DMS 273 treated with DMSO at 0.1 percent for 48 hours (cell line): Measurements from ENCODE around the gene KIF21A.
"Not testable (repeated sequence)": the region's sequence is repeated elsewhere in the genome, so short reads cannot be mapped to it uniquely, and the experiment has no call there.

Experiments
- DNase-seq: peaks from one replicate; lab custom pipeline; 2025; lab: John Stamatoyannopoulos, UW

The KIF21A gene

DNA sequence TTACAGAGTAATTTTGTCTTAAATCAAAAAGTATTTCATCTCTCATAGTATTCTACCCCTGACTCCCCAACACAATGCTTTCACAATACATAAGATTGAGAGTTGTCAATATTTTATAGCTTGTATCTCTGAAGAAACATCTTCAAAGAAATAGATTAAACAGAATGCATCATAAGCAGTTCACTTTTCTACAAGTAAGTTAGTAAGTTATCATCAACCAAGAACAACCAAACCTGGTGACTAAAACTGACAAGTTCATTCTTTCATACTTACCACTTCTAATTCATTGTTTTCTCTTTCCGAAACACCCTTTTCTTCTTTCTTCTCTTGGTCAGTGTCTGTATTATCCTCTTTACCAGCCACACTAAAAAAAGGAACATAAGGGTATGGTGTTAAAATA lies 101.2 kb downstream of the KIF21A start:
- DNase-seq, result no peak

DNA sequence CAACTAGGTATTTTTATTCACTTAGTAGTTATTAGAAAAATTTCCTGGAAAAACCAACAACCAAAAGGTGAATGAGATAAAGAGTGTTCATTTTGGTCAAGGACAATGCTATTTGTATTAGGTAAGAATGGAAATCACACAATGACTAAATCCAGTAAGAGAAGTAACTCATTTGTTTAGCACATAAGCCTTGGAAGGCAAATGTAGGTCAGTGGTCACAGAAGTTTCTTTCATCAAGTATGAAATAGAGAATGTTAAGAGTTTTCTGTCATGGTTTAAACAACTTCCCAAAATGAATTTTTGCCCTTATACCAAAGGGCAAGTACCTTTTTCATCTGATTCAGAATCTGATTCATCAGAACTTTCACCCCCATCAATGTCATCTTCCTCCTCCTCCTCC lies 101.7 kb downstream of the KIF21A start:
- no peak for DNase-seq

GRCh38 chr12:39332661-39333175 lies 110.2 kb downstream of the KIF21A start:
- DNase-seq, result no peak

GRCh38 chr12:39331539-39332261 lies 111.2 kb downstream of the KIF21A start:
- no peak for DNase-seq

DNA sequence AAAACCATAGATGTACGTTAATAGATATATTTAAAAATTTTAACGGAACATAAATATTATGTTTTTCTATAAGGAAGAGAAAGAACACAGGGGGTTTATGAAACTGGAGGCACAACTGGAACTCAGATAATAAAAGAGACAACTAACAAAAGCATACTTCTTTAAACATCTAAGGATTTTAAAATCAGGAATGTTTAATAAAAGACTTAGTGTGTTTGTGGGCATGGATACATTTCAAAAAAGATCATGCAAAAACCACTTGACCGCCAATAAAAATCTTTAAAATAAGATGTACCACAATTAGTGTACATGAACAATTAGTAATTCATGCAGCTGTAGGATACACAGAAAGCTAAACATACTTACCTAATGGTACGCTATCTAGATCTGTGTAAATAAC lies 113.0 kb downstream of the KIF21A start:
- DNase-seq, result no peak

- no peak for DNase-seq
Observed at GRCh38 chr12:39329018-39329417, 113.9 kb downstream of the KIF21A start.

- DNase-seq, result no peak
Observed at GRCh38 chr12:39327965-39328364, 115.0 kb downstream of the KIF21A start.

DNA sequence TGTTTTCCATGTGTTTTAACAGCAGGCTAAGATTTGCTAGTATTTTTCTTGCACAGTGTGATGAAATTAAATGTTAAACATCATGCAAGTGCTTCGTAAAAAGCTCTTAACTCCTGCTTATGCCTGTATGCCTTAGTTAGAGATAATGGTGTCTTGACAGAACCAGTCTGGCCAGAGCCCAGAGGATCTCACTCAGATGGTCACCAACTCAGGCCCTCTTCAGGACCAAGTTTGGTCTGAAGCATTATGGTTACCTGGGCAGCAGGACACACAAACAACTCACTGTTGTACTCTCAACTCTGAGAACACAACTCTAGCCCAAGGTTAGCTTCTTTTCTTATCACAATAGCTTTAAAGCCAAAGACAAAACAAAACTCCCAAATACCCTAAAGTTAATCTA lies 115.4 kb downstream of the KIF21A start:
- DNase-seq, result no peak

DNA sequence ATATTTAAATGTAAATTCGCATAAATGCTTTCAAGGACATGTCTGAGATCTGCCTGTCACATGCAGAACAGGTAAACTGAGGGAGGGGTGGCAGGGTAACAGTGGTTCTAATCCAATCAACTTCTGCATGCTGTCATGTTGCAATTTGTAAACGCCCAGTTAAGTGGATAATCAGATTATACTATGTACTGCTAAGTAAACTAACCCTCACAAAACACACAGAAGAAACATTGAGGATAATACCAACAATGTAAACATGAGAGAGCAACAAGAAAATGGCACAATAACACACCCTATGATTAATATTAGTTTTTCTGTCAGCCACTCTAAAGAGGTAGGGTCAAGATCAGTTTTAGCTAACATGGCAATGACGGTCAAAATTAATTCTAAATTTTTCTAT lies 123.7 kb downstream of the KIF21A start:
- no peak for DNase-seq

- DNase-seq, result no peak
Observed at GRCh38 chr12:39314547-39314946, 128.4 kb downstream of the KIF21A start.

- no peak for DNase-seq
Observed at GRCh38 chr12:39309516-39309915, 133.4 kb downstream of the KIF21A start.

GRCh38 chr12:39301422-39301821 lies 141.5 kb downstream of the KIF21A start:
- DNase-seq, result no peak

- DNase-seq, result no peak
Observed at GRCh38 chr12:39300799-39301198, 142.1 kb downstream of the KIF21A start.

DNA sequence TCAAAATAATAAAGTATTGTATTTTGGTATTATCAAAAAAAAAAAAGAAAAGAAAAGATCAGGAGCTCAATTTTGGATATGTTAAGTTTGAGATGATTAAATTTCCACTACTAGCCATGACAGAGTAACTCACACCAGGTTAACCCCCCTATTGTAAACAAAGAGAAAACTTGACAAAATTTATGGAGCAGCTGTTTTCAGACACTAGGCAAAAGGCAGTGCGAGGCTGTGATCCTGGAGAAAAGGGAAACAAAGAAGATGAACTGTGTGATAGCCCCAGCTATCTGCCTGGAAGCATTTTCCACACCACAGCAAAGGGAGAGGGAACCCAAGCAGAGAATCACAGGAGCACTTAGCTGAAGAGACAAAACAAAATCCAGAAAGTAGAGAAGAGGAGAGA lies 145.0 kb downstream of the KIF21A start:
- DNase-seq, result no peak

GRCh38 chr12:39296496-39296895 lies 146.4 kb downstream of the KIF21A start:
- no peak for DNase-seq

DNA sequence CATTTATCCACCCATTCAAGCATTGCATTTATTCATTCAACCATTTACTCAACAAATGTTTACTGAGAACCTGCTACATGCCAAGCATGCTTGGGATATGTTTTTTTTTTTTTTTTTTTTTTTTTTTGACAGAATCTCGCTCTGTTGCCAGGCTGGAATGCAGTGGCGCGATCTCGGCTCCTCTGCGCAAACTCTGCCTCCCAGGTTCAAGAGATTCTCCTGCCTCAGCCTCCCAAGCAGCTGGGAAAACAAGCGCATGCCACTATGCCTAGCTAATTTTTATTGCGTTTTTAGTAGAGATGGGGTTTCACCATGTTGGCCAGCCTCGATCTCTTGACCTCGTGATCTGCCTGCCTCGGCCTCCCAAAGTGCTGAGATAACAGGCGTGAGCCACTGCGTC lies 147.3 kb downstream of the KIF21A start:
- DNase-seq, result not testable (repeated sequence)

- no peak for DNase-seq
Observed at GRCh38 chr12:39294715-39295114, 148.2 kb downstream of the KIF21A start.

DNA sequence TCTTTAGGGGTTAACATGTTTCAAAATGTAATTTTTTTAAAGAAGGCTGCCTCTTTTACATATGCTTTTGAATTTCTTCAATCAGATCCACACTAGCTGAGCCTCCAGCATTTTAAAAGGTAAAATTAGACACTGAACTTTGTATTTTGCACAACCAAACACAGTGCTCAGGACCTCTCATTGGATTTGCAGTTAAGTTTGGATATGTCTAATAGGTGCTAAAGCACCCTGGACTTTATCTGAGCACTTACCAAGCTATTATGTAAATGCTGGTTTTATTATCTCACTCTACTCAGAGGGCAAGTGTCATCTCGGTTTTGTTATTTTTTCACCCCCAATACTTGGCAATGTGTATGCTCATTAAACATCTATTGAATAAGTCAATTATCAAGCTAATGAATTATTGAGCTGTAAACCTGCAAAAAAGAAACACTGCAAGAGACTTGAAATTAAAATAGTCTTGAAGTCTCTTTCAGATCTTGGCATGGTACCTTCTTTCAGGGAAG lies 150.7 kb downstream of the KIF21A start:
- no peak for DNase-seq

DNA sequence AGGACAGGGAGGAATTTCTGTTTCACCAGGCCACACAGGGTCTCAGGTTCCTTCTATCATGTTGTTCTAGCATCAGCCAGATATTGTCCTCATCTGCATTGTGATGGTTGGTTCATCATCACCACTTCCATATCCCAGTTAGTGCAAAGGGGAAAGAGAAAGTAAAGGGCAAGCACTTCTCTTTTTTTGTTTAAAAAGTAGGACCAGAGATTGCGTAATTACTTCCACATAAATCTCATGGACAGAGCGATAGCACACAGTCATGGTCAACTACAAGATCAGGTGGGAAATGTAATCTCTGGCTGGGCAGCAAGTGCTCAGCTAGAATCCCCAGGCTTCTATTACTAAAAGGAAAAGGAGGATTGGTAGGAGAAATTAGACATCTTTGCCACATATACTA lies 155.1 kb downstream of the KIF21A start:
- DNase-seq, result no peak

- no peak for DNase-seq
Observed at GRCh38 chr12:39287409-39287808, 155.5 kb downstream of the KIF21A start.

DNA sequence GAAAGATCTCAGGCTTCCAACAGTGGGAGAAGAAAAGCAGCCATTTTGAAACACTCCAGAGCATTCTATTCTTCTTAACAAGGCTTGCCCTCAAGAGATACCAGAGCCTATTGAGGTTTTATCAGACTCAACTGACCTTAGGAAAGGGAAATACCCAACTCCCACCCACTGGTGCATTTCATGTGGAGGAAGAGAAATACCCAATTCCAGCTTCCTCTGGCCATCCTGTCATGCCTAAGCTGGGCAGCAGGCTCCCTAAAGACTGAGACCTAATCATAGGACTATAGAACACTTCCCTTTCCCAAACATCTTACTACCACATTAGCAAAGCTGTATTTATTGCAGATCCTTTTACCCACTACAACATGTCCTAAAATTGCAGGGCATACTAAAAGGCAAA lies 164.5 kb downstream of the KIF21A start:
- DNase-seq, result no peak

DNA sequence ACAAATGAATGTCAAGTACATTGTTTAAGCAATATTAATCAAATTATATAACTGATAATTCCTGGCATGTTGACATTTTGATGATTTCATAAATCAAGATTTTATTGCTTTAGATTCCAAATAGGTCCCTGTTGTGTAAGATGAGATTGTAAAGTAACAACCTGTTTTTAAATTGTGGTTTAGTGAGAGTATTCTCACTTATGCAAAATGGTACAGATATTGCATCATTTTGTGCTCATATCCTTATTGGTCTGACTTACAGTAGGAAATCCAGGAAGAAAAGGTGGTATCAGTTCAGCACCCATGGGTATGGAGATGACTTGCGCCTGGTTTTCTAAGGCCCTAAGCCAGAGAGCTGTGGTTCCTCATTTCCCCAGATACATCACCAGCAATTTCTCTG lies 165.5 kb downstream of the KIF21A start:
- no peak for DNase-seq

- DNase-seq, result no peak
Observed at GRCh38 chr12:39275846-39276245, 167.1 kb downstream of the KIF21A start.
